ENCODE data around the gene FBXW5.

The FBXW5 gene

GRCh38 chr9:136983167-136983566, 38.6 kb upstream of the FBXW5 start:
- Histone ChIP-seq H3K4me3 (ENCODE audit: severe bottlenecking) (no peak overlapping the region), H3K4me1 (ENCODE audit: insufficient read depth, poor library complexity, severe bottlenecking) (no peaks in the 10 kb centered on the region), H3K27ac (ENCODE audit: poor library complexity, severe bottlenecking) (no peak overlapping the region), H3K9me3 (ENCODE audit: severe bottlenecking) (no peaks in the 10 kb centered on the region), H3K36me3 (ENCODE audit: low read depth) (no peaks in the 10 kb centered on the region), H3K27me3 (ENCODE audit: insufficient read depth, poor library complexity, severe bottlenecking) (peaks cover 14% of the 10 kb centered on the region)
- ATAC-seq (ENCODE audit: low read depth) (no peak), DNase-seq (ENCODE audit: low spot score) (no peak)
- no peak for TF ChIP-seq CTCF (IDR thresholded peaks at IDR 0.05; ENCODE audit: poor library complexity, severe bottlenecking)

GRCh38 chr9:136982232-136983051, 37.9 kb upstream of the FBXW5 start, which contains the start of gene LCNL1:
LCNL1 (plus strand) TSS chr9:136982993; CDS start chr9:136983587, 594 bp downstream.
- ATAC-seq (ENCODE audit: low read depth): peak; percentile 11; the same call in 1 of the 3 replicates
- Histone ChIP-seq H3K27ac (ENCODE audit: poor library complexity, severe bottlenecking) (no peak within 1 kb of the TSS), H3K27me3 (ENCODE audit: insufficient read depth, poor library complexity, severe bottlenecking) (peaks cover 14% of the 10 kb centered on the region)

GRCh38 chr9:136981588-136982231, 37.2 kb upstream of the FBXW5 start:
- ATAC-seq (ENCODE audit: low read depth) (no peak), DNase-seq (ENCODE audit: low spot score) (no peak)
- Histone ChIP-seq H3K27ac (ENCODE audit: poor library complexity, severe bottlenecking) (no peak overlapping the region), H3K4me3 (ENCODE audit: severe bottlenecking) (no peak overlapping the region), H3K27me3 (ENCODE audit: insufficient read depth, poor library complexity, severe bottlenecking) (peaks cover 14% of the 10 kb centered on the region), H3K4me1 (ENCODE audit: insufficient read depth, poor library complexity, severe bottlenecking) (no peaks in the 10 kb centered on the region), H3K9me3 (ENCODE audit: severe bottlenecking) (no peaks in the 10 kb centered on the region), H3K36me3 (ENCODE audit: low read depth) (no peaks in the 10 kb centered on the region)
- no peak for TF ChIP-seq CTCF (IDR thresholded peaks at IDR 0.05; ENCODE audit: poor library complexity, severe bottlenecking)

More at GRCh38 chr9:136982232-136983051, 37.9 kb upstream of the FBXW5 start, which contains the start of gene LCNL1:
- H3K4me3 ChIP-seq (ENCODE audit: severe bottlenecking): no peak within 1 kb of the TSS
- DNase-seq (ENCODE audit: low spot score): no peak
- H3K4me1 ChIP-seq (ENCODE audit: insufficient read depth, poor library complexity, severe bottlenecking): no peaks in the 10 kb centered on the region
- H3K36me3 ChIP-seq (ENCODE audit: low read depth): no peaks in the 10 kb centered on the region
- no peak for TF ChIP-seq CTCF (IDR thresholded peaks at IDR 0.05; ENCODE audit: poor library complexity, severe bottlenecking)
- no peaks in the 10 kb centered on the region for H3K9me3 ChIP-seq (ENCODE audit: severe bottlenecking)

- Histone ChIP-seq H3K4me1 (ENCODE audit: insufficient read depth, poor library complexity, severe bottlenecking) (no peaks in the 10 kb centered on the region), H3K4me3 (ENCODE audit: severe bottlenecking) (no peak overlapping the region), H3K36me3 (ENCODE audit: low read depth) (no peaks in the 10 kb centered on the region), H3K9me3 (ENCODE audit: severe bottlenecking) (no peaks in the 10 kb centered on the region), H3K27me3 (ENCODE audit: insufficient read depth, poor library complexity, severe bottlenecking) (peaks cover 14% of the 10 kb centered on the region), H3K27ac (ENCODE audit: poor library complexity, severe bottlenecking) (no peak overlapping the region)
- ATAC-seq (ENCODE audit: low read depth) (no peak), DNase-seq (ENCODE audit: low spot score) (no peak)
- no peak for TF ChIP-seq CTCF (IDR thresholded peaks at IDR 0.05; ENCODE audit: poor library complexity, severe bottlenecking)
These were observed 36.3 kb upstream of the FBXW5 start for GRCh38 chr9:136980669-136981478.

All from RWPE2 (cell line).